ENCODE measurements around the gene THSD4. TPM values are rescaled to one million over a fixed set of nuclear protein-coding genes. Genes with fewer than 3 reads are reported as not detected.

The THSD4 gene
- total and polyA plus RNA-seq, 2 donors (not counting 1 experiment from before 2014, with no cell fraction given): 43.1 to 95.5 TPM

GRCh38 chr15:71252740-71253047 lies 137.4 kb downstream of the THSD4 start:
- Histone ChIP-seq H3K4me1 (ENCODE audit: control insufficient read depth, extremely low read depth, insufficient read depth, low read length) (no peaks in the 10 kb centered on the region), H3K79me2 (ENCODE audit: control insufficient read depth, insufficient read depth, low read length) (no peaks in the 10 kb centered on the region), H3K27ac (ENCODE audit: insufficient read depth, low read length) (no peak overlapping the region), H3K9me3 (ENCODE audit: control insufficient read depth, insufficient read depth, low read depth, low read length) (no peaks in the 10 kb centered on the region), H3K4me3 (replicated peaks in 1 of 4; ENCODE audit: control extremely low read depth in 1 of 4, insufficient read depth in 1 of 4, low read depth in 3 of 4, low read length in 4 of 4) (no peak overlapping the region), H4K20me1 (ENCODE audit: control insufficient read depth, extremely low read depth, insufficient read depth, low read length) (no peaks in the 10 kb centered on the region), H3K27me3 (ENCODE audit: control insufficient read depth, insufficient read depth, low read length) (no peaks in the 10 kb centered on the region), H3K36me3 (ENCODE audit: control insufficient read depth, insufficient read depth, low read length) (peaks cover 7% of the 10 kb centered on the region), H2AFZ (ENCODE audit: low read length) (no peak overlapping the region), H3K9ac (ENCODE audit: insufficient read depth, low read length) (no peak overlapping the region), H3K4me2 (ENCODE audit: extremely low read depth, insufficient read depth, low read length) (no peak overlapping the region)
- DNase-seq (ENCODE audit: low read depth in 2 of 2): no peak
- no peak for TF ChIP-seq EZH2 (IDR thresholded peaks at IDR 0.05; ENCODE audit: low read length, missing control alignments)
- TF ChIP-seq CTCF (conservative IDR thresholded peaks at IDR 0.05 in 1 of 2, IDR thresholded peaks at IDR 0.05 in 1 of 2; ENCODE audit: low read depth in 1 of 2, low read length in 2 of 2): no peak

DNA sequence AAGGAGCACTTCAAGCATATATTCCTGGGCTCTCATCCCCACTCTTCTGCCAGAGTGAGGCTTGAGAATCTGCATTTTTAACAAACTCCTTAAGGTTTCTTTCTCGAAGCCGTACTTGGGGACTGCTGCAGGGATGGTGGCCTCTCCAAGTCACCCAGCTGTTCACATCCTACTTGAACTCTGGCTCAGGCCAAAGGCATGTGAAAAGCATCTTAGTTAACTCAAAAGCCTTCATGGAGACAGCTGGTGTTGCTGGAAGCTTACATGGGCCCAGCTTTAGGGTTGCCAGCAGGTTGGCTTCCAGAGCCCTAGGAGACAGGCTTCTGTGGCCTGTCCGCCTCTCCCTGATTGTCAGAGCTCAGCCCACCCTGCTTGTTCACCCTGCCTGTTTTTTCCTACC lies 139.2 kb downstream of the THSD4 start:
- DNase-seq (ENCODE audit: low read depth in 2 of 2): peak in 1 of 2 donors; percentile 17
- Histone ChIP-seq H3K4me1 (ENCODE audit: control insufficient read depth, extremely low read depth, insufficient read depth, low read length) (no peaks in the 10 kb centered on the region), H3K27me3 (ENCODE audit: control insufficient read depth, insufficient read depth, low read length) (no peaks in the 10 kb centered on the region), H4K20me1 (ENCODE audit: control insufficient read depth, extremely low read depth, insufficient read depth, low read length) (no peaks in the 10 kb centered on the region), H3K36me3 (ENCODE audit: control insufficient read depth, insufficient read depth, low read length) (peaks cover 7% of the 10 kb centered on the region), H3K27ac (ENCODE audit: insufficient read depth, low read length) (no peak overlapping the region), H3K79me2 (ENCODE audit: control insufficient read depth, insufficient read depth, low read length) (no peaks in the 10 kb centered on the region), H2AFZ (ENCODE audit: low read length) (no peak overlapping the region), H3K9me3 (ENCODE audit: control insufficient read depth, insufficient read depth, low read depth, low read length) (no peaks in the 10 kb centered on the region), H3K4me2 (ENCODE audit: extremely low read depth, insufficient read depth, low read length) (no peak overlapping the region), H3K4me3 (replicated peaks in 1 of 4; ENCODE audit: control extremely low read depth in 1 of 4, insufficient read depth in 1 of 4, low read depth in 3 of 4, low read length in 4 of 4) (no peak overlapping the region), H3K9ac (ENCODE audit: insufficient read depth, low read length) (no peak overlapping the region)
- TF ChIP-seq CTCF (conservative IDR thresholded peaks at IDR 0.05 in 1 of 2, IDR thresholded peaks at IDR 0.05 in 1 of 2; ENCODE audit: low read depth in 1 of 2, low read length in 2 of 2): no peak
- TF ChIP-seq EZH2 (IDR thresholded peaks at IDR 0.05; ENCODE audit: low read length, missing control alignments): no peak

DNA sequence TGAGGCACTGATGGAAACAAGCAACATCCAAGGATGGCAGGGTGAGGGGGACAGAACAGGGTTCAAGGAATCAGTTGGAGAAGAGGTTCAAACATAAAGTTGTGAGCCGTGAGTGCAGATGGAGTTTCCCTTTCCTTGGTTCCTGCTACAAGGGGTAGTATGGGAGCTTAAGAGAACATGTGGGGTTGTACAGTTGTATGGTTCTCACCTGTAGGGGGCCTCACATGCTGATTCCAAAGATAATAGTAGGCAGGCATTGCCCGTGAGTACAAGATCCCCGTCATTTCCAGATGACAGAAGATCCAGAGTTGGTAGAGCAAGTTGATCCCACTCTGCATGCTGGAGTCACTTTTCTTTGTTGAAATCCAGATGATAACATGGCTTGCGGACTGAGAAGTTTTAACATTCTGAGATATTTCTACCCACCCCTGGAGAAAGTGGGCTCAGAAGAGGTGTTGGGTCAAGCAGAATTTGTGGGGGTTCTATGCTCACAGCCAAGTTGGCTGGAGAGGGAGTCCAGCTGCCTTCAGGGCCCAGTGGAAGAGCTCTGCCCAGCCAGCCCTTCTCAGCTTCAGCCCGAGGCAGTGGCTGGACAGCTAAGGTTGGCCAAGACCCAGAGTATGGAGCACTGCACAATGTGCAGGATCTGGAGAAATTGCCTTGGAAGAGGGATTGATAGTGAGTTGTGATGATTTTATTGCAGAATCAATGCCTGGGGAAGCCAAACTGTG lies 141.8 kb downstream of the THSD4 start:
- no peak for DNase-seq (ENCODE audit: low read depth in 2 of 2)
- Histone ChIP-seq H4K20me1 (ENCODE audit: control insufficient read depth, extremely low read depth, insufficient read depth, low read length) (no peaks in the 10 kb centered on the region), H3K27ac (ENCODE audit: insufficient read depth, low read length) (no peak overlapping the region), H3K9me3 (ENCODE audit: control insufficient read depth, insufficient read depth, low read depth, low read length) (no peaks in the 10 kb centered on the region), H3K36me3 (ENCODE audit: control insufficient read depth, insufficient read depth, low read length) (peaks cover 7% of the 10 kb centered on the region), H3K9ac (ENCODE audit: insufficient read depth, low read length) (no peak overlapping the region), H3K79me2 (ENCODE audit: control insufficient read depth, insufficient read depth, low read length) (no peaks in the 10 kb centered on the region), H3K4me1 (ENCODE audit: control insufficient read depth, extremely low read depth, insufficient read depth, low read length) (no peaks in the 10 kb centered on the region), H3K4me3 (replicated peaks in 1 of 4; ENCODE audit: control extremely low read depth in 1 of 4, insufficient read depth in 1 of 4, low read depth in 3 of 4, low read length in 4 of 4) (no peak overlapping the region), H2AFZ (ENCODE audit: low read length) (no peak overlapping the region), H3K27me3 (ENCODE audit: control insufficient read depth, insufficient read depth, low read length) (no peaks in the 10 kb centered on the region), H3K4me2 (ENCODE audit: extremely low read depth, insufficient read depth, low read length) (no peak overlapping the region)
- TF ChIP-seq CTCF (conservative IDR thresholded peaks at IDR 0.05 in 1 of 2, IDR thresholded peaks at IDR 0.05 in 1 of 2; ENCODE audit: low read depth in 1 of 2, low read length in 2 of 2) (peak in 1 of 2 donors; percentile 4), EZH2 (IDR thresholded peaks at IDR 0.05; ENCODE audit: low read length, missing control alignments) (no peak)

All from fibroblast of lung (primary cell).